Limb (tissue), 2 donors: ENCODE results near the gene PDGFA.

Experiments used
- DNase-seq, 2 donors: peaks; one replicate each; pipeline ENCODE4 v3.0.0-alpha.2; 2016; ENCODE audit errors: extremely low spot score in 2 of 2

PDGFA gene

GRCh38 chr7:491292-491957 is 28.2 kb downstream of the PDGFA start:
- no peak for DNase-seq

- no peak for DNase-seq
Observed at GRCh38 chr7:490461-491291, 29.0 kb downstream of the PDGFA start.

GRCh38 chr7:489876-490275 is 29.8 kb downstream of the PDGFA start:
- DNase-seq: no peak

GRCh38 chr7:486216-486743 is 33.4 kb downstream of the PDGFA start:
- no peak for DNase-seq

- no peak for DNase-seq
Observed at GRCh38 chr7:485188-486081, 34.2 kb downstream of the PDGFA start.

- no peak for DNase-seq
Observed at GRCh38 chr7:484356-485101, 35.1 kb downstream of the PDGFA start.

GRCh38 chr7:483656-484355 is 35.8 kb downstream of the PDGFA start:
- DNase-seq: no peak

GRCh38 chr7:482521-483083 is 37.0 kb downstream of the PDGFA start:
- DNase-seq: no peak

- DNase-seq: no peak
Observed at GRCh38 chr7:481219-481930, 38.3 kb downstream of the PDGFA start.

- no peak for DNase-seq
Observed at GRCh38 chr7:480531-481218, 39.0 kb downstream of the PDGFA start.

- DNase-seq: no peak
Observed at GRCh38 chr7:479948-480499, 39.6 kb downstream of the PDGFA start.

GRCh38 chr7:479115-479947 is 40.3 kb downstream of the PDGFA start:
- DNase-seq: no peak

- DNase-seq: no peak
Observed at GRCh38 chr7:477626-478220, 41.9 kb downstream of the PDGFA start.

GRCh38 chr7:476736-477360 is 42.8 kb downstream of the PDGFA start:
- DNase-seq: no peak

GRCh38 chr7:475951-476441 is 43.6 kb downstream of the PDGFA start:
- DNase-seq: no peak

GRCh38 chr7:475425-475728 is 44.3 kb downstream of the PDGFA start:
- DNase-seq: no peak
